IPS-18c (cell line): ENCODE data around the gene ERC2.

Experiments used
- H3K4me3 ChIP-seq: 2 replicates; pipeline ENCODE4 v1.7.0; 2013; ENCODE audit warnings: low read depth, mild to moderate bottlenecking, low read length, moderate library complexity; ENCODE audit not compliant: insufficient read depth
- H3K9me3 ChIP-seq: one replicate; pipeline ENCODE4 v1.6.1; 2013; ENCODE audit warnings: mild to moderate bottlenecking, low read length, moderate library complexity; ENCODE audit not compliant: control insufficient read depth, insufficient read depth

ERC2 gene

DNA sequence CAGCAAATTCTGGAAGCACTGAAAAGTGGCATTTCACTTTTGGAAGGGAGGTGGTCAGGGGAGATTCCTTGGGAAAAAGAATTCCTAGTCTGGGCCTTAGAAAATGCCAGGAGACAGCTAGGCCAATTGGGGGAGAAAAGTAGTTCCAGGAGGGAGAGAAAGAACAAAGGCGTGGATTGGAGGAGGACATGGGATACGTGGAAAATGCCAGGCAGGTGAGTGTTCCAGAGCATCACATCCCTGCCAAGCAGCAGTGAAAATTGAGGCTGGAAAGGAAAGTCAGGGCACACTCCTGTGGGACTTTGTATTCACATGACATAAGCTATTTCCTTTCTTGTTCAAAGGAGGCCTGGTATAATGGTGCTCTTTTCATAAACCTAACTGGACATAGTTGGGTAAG is 846.6 kb downstream of the ERC2 start:
- no peaks in the 10 kb centered on the region for H3K9me3 ChIP-seq
- no peak overlapping the region for H3K4me3 ChIP-seq

DNA sequence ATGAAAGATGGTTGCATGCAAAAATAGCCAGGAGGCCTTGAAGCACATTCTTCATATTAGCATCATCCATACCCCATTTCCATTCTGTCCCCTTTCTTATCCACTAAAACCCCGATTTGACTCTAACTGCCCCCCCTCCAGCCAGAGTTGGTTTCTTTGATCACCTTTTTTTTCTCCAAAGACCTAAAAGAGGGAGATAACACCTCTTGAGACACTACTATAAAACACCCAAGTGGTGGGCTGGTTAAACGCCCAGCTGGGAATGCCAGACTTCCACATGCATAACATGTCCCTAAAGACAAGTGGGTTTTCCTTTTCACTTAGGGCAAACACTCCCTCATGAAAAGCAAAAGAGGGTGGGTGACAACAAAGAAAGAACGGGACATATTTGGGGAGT is 847.2 kb downstream of the ERC2 start:
- Histone ChIP-seq H3K9me3 (no peaks in the 10 kb centered on the region), H3K4me3 (no peak overlapping the region)

DNA sequence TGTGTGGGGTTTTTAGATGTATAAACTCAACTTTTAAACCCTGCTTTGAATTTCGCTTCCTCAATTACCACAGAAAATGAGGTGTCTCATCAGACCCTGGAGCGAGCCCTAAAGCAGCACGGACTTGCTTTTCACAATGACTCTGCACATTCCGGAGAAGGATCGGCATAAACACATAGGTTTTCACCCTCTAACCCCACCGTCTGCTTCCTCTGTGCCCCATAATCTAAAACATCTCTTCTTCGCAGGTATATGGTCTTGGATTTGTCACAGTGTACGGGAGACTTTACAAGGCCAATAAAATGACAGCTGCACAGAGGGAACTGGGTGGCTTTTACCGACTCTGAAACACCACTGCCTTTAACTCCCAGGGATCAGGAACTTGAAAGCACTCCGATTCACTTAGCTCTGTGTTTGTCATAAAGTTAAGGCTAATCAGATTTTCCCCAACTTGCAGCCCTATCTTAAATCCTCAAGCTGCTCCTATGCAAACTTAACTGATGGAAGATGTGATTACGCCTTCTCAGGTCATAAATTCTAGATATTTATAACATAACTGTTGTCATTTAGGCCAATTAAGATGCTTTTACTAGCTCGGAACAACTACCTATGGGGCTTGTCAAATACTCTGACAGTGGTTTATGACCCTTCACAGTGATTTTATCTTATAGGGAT is 847.8 kb downstream of the ERC2 start:
- no peak overlapping the region for H3K4me3 ChIP-seq
- no peaks in the 10 kb centered on the region for H3K9me3 ChIP-seq

DNA sequence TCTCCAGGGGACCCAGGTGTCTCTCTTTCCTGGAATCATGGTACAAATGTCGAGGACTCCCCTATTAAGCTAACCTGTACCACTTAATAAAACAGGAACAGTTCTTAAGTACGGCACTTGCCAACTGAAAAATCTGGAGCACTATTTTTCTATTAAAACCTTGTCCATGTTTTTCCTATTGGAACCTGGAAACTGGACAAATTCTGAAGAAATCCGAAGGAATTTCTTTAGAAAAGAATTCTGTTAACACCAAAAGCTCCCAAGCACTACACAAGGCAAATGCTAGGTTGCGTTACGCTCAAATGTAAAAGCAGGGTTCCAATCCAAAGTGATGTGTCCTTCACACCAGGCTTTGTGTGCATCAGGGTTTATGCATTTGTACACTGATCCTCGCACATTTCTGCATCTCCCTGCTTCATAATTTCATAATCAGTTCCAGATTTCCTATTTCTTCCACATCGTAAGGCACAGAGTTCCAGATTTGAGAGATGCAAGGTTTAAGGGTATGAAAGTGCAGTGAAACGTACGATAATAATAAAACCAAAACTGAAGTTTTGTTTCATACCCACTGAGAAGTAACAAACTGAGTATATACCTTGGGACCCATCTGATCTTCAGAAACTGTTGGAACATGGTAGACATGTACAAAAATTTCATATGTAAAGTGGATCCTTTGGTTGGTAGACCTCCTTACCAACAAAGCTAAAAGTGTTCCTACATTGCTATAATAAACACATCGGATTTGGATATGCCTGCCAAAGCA is 849.0 kb downstream of the ERC2 start:
- H3K9me3 ChIP-seq = no peaks in the 10 kb centered on the region
- no peak overlapping the region for H3K4me3 ChIP-seq

DNA sequence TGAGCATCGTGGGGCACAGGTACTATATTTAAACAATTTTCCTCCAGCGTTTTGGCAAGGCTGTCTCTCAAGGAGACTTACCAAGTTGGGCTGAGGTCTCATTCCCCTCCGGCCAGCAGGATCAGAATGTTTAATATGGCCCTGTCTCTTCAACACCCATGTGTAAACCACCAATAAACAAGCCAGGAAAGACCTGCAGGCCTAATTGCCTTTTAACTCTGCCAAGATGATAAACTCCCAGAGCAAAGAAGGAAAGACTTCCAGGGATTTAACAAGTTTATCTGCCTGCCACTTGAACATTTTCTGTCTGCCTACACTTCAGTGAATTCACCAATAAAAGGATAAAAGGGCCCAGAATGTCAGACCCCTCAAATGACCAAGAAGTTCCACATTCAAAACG is 850.9 kb downstream of the ERC2 start:
- no peaks in the 10 kb centered on the region for H3K9me3 ChIP-seq
- H3K4me3 ChIP-seq = no peak overlapping the region

DNA sequence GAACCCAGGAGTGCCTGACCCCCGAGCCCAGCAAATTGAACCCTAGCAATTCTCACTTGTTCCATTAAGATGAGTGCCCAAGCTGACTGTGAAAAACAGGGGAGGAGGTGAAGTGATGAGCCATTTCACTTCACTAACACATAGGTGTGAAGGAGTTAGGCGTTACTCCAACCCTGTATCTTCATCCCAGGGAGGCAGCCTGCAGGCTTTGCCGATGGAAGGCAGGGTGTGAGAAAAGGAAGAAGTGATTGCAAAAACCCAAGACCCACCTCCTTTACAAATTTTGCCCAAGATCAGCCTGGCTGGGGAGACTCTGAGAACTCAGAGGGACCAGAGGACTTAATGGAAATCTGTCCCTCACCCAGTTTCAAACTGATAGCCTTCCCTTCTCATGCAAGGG is 851.5 kb downstream of the ERC2 start:
- Histone ChIP-seq H3K9me3 (no peaks in the 10 kb centered on the region), H3K4me3 (no peak overlapping the region)

DNA sequence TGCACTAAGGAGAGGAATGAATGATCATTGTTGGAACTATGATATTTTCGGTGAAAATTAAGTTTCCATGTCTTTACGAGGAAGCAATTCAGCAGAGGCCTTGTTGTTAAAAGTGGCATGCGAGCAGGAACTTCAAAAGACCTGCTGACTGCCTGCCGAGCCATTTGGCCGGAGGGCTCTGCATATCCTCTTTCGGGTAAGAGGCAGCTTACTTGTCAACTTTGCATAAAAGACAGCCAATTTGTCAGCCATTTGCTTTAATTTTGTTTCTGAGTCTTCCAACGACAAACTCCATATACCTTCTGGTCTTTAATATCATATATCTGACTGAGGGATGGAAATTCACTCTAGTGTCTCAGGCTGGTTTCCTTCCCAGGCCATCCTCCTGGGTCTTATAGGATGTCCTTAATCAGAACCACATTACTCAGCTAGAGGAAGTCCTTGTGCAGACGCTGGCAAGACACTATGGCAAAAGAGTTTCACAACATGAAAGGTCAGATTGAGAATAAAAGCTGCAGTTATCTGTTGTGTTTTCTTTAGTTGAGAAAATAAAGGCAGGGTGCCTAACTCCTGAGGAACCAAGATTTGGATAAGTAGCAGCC is 852.5 kb downstream of the ERC2 start:
- H3K4me3 ChIP-seq = no peak overlapping the region
- H3K9me3 ChIP-seq = no peaks in the 10 kb centered on the region

DNA sequence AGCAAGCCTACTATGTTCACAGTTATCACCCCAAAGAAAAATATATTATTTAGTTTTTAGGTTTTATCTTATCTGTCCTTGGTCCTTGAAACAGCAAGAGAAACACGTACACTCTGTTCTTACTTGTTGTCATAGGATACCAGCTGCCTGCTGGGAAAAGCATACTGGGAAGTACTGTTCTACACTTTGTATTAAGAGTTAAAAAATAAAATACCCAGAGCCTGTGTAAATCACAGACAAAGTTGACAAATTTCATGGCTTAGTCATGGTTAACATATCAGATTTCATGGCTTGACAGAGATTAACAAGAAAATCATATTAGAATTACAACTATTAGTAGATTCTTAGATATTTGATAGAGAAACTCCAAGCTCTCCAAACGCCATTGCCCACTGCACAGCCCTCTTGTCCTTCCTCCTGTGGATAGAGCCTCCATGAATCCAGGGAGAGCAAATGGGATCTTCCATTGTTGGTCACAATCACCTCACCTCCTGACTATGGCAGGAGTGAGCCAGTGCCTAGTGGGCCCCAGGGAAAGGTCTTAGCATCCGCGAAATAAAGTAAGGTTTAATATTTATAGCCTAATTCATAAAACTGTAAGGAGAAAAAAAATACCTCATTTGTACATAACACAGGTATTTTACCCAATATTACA is 853.1 kb downstream of the ERC2 start:
- Histone ChIP-seq H3K4me3 (no peak overlapping the region), H3K9me3 (no peaks in the 10 kb centered on the region)

DNA sequence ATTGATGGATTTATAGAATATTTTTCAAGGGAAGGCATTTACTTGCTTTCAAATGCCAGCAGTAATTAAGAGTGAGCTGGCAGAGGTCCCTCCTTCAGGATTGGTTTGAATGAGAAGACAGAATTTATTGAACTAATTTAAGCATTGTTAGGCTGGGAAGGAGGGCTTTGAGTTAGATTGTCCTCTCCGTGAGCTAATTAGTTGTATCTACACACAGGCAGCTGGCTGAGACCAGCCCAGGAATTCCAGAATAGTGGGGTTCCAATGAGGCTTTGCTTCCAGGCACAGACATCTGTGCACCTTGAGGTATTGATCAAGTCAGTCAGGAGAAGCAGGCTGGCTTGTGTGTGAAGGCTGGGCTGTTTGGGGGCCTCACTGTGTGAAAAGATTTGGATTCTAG is 857.1 kb downstream of the ERC2 start:
- no peak overlapping the region for H3K4me3 ChIP-seq
- H3K9me3 ChIP-seq = no peaks in the 10 kb centered on the region

DNA sequence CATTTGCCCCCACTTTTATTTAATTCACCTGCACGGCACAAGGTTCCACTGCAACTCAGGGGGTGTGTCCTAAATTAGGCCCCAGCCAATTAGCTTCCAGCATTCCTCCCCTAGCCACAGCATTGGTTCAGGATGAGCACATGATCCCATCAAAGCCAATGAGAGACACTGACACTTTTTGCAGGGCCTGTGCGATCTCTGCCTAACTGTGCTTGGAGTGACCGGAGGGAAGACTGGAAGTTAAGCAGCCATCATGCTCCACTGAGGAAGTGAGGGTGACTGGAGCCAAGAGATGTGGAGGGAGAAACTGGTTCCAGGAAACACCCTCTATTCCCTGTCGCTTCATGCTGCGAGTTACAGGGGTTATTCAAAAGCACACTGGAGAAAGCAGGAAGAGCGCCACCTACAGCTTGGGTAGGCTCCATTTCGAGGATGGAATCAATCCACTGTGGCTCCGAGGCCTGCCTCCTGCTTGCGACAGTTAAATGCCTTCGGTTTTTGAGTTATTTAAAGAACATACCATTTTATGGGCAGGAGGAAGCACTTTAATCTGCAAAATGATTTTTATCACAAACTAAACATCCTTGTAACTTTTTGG is 858.9 kb downstream of the ERC2 start:
- Histone ChIP-seq H3K9me3 (no peaks in the 10 kb centered on the region), H3K4me3 (no peak overlapping the region)

DNA sequence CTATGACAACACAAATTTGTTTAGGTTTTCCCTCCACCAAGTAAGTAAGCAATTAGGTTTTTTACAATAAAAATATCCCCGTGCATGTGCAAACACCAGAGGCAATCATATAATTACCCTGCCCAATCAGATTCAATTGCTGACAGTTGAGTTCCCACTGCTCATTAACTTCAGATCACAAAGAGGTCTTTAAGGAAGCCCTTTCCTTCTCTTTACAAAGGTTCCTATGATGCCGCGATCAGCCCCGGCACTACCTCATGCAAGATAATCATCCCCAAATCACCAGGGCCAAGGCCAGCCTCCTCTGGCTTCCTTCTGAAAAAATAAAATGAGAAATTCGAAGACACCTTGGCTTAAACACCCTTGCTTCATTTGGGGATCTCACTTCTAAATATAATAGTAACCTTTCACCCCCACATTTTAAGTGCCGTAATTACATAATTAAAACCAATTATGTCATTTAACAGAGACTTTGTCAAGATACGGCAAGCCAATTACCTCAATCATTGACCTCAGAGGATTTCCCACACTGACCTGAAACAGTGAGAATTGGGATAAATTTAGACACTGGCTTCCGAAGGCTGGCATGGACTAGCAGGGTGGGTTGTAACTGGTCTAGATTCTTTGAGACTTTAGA is 859.8 kb downstream of the ERC2 start:
- Histone ChIP-seq H3K9me3 (no peaks in the 10 kb centered on the region), H3K4me3 (no peak overlapping the region)

DNA sequence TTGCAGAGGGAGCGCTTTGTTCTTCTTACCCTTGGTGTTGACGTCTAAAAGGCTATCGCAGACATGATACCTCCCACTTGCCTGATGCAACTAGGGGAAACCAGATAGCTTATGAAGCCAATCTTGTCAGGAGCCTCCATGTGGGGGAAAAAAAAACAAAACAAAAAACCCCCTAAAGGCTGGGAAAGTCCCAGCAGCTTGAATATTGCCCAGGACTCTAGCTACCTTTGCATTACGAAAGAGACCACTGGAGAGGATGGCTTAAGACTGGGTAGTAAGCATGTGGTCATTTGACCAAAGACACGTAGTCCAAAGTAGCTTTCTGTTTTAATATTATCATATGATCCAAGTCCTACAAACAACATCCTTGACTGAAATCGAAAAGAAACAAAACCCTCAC is 860.4 kb downstream of the ERC2 start:
- Histone ChIP-seq H3K9me3 (no peaks in the 10 kb centered on the region), H3K4me3 (no peak overlapping the region)

DNA sequence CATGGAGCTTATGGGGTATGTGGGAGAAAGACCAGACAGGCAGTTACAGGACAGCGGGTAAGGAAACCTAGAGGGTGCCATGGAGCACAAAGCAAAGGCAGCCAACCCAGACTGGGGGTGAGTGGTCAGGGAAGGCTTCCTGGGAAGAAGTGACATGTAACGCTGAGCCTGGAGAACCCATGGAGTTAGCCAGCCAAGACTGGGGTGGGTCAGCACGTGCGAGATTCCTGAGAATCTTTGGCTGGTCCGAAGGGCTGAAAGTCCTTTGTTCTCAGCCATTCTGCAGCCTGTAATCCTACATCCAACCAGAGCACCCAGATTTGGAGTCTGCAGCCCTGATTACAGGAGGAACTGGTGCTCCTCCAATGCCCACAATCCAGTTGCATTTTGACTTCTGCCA is 861.1 kb downstream of the ERC2 start:
- Histone ChIP-seq H3K9me3 (no peaks in the 10 kb centered on the region), H3K4me3 (no peak overlapping the region)

DNA sequence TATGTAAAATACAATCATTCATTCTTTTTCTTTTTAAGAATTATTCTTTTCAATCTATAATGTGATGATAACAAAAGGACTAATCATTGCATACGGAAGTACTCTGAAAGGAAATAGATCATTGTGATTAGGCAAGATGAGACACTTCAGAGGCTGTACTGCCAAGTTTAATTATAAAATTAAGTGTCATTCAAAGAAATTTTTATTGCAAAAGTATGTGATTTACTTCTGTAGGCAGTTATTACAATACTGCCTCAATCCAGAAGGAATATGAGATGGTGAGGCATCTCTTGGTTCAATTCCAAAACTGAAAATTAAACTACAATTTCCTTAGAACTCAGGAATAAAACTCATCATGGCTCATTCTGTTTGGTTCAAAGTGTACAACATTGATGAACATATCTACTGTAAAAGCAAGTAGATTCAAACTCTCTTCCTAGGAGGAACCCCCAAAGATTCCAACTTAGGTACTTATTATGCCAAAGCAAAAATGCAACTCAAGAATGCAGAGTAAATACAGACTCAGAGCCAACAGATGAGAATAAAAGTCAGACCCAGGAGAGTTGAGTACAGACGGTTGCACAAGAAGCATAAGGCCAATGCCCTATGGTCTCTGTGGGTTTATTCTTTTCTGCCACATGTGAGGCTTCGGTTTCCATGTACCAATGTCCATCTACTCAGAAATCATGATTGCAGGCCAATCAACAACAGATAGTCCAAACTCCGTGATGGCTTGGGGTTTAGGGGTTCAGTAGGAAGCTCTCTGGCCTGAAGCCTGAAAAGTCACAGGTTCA is 862.6 kb downstream of the ERC2 start:
- Histone ChIP-seq H3K4me3 (no peak overlapping the region), H3K9me3 (no peaks in the 10 kb centered on the region)

DNA sequence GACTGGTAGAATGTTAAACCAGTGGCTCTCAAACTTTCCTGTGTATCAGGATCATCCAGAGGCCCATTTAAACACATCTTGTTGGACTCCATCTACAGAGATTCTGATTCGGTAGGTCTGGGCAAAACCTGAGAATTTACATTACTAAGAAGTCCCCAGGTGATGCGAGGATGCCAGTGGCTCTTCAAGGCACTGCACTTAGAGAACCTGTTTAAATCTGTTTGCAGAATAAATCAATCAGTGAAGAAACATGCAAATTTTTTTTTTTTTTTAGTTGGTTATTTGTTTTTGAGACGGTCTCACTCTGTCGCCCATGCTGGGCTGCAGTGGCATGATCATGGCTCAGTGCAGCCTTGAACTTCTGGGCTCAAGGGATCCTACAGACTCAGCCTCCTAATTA is 863.4 kb downstream of the ERC2 start:
- Histone ChIP-seq H3K9me3 (no peaks in the 10 kb centered on the region), H3K4me3 (no peak overlapping the region)

DNA sequence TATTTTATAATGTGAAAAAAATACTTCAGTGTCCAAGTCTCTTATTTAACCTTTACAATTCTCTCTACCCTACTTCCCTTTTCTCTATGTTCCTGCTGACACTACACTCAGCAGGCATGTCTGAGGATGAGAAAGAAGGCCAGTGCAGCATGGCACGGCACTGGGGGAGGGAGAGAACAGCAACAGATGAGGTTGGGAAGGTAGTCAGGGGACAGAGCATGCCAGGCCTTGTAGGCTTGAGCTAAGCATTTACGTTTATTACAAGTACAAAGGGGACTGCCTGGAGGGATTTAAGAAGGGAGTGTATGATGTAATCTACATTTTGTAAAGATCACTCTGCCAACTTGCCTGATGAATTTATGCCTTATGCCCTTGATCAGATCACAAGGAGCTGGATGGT is 863.9 kb downstream of the ERC2 start:
- Histone ChIP-seq H3K9me3 (no peaks in the 10 kb centered on the region), H3K4me3 (no peak overlapping the region)
